Coronary artery (tissue), 2 donors: Measurements from ENCODE around the gene HOXD9.

Experiments used
- DNase-seq: peaks from one replicate; pipeline ENCODE4 v3.0.0-alpha.2; 2017; ENCODE audit warnings: low spot score
- H3K27ac ChIP-seq, 2 donors: fragments of 200-600 bp; sonication (generic); one replicate each; pipeline ENCODE4 v1.5.1; 2016 to 2019
- H3K4me3 ChIP-seq: fragments of 200-600 bp; sonication (generic); 2 replicates; pipeline ENCODE4 v1.5.1; 2016; ENCODE audit warnings: mild to moderate bottlenecking, moderate library complexity
- CTCF ChIP-seq: fragments of 200-600 bp; sonication (generic); IDR thresholded peaks from one replicate; pipeline ENCODE4 v1.5.1; 2019; ENCODE audit warnings: antibody characterized with exemption

HOXD9 gene

GRCh38 chr2:176170602-176171305 lies 48.2 kb downstream of the HOXD9 start:
- H3K4me3 ChIP-seq, result no peak overlapping the region
- no peak overlapping the region for H3K27ac ChIP-seq
- no peak for DNase-seq
- no peak for TF ChIP-seq CTCF

GRCh38 chr2:176171351-176172006 lies 49.0 kb downstream of the HOXD9 start:
- Histone ChIP-seq H3K27ac (no peak overlapping the region), H3K4me3 (peak overlapping the region; percentile 47)
- TF ChIP-seq CTCF, result no peak
- no peak for DNase-seq

- no peak for DNase-seq
- Histone ChIP-seq H3K27ac (no peak overlapping the region), H3K4me3 (peak overlapping the region; percentile 47)
- TF ChIP-seq CTCF, result no peak
Observed at GRCh38 chr2:176172007-176172894, 49.7 kb downstream of the HOXD9 start.

GRCh38 chr2:176172895-176173566 lies 50.5 kb downstream of the HOXD9 start:
- no peak for DNase-seq
- no peak overlapping the region for H3K4me3 ChIP-seq
- TF ChIP-seq CTCF, result no peak
- H3K27ac ChIP-seq, result no peak overlapping the region

GRCh38 chr2:176173567-176174381 lies 51.3 kb downstream of the HOXD9 start:
- Histone ChIP-seq H3K4me3 (no peak overlapping the region), H3K27ac (no peak overlapping the region)
- no peak for DNase-seq
- no peak for TF ChIP-seq CTCF

GRCh38 chr2:176174382-176174823 lies 51.9 kb downstream of the HOXD9 start:
- H3K4me3 ChIP-seq, result no peak overlapping the region

More at GRCh38 chr2:176174382-176174823, 51.9 kb downstream of the HOXD9 start:
- no peak overlapping the region for H3K27ac ChIP-seq
- DNase-seq, result no peak
- no peak for TF ChIP-seq CTCF
